Left forelimb (tissue), 1 donor: ENCODE data around the gene SF3B4.
"Not testable (repeated sequence)": the region's sequence is repeated elsewhere in the genome, so short reads cannot be mapped to it uniquely, and the experiment has no call there.

Experiments used
- DNase-seq: peaks from one replicate; pipeline ENCODE4 v3.0.0-alpha.2; 2018; ENCODE audit warnings: low spot score

The SF3B4 gene

GRCh38 chr1:149927563-149928400 is at the start of gene SF3B4:
TSS of gene SF3B4 (minus strand) at chr1:149927803. CDS start at chr1:149927759, 44 bp downstream.
- DNase-seq, result peak; percentile 96

- no peak for DNase-seq
Observed at GRCh38 chr1:149977345-149977744, 49.7 kb upstream of the SF3B4 start.

GRCh38 chr1:149972547-149972946 is 44.9 kb upstream of the SF3B4 start:
- no peak for DNase-seq

GRCh38 chr1:149967646-149968045 is 40.0 kb upstream of the SF3B4 start:
- no peak for DNase-seq

GRCh38 chr1:149967041-149967440 is 39.4 kb upstream of the SF3B4 start:
- DNase-seq, result no peak

GRCh38 chr1:149966405-149966804 is 38.8 kb upstream of the SF3B4 start:
- no peak for DNase-seq

GRCh38 chr1:149965440-149965839 is 37.8 kb upstream of the SF3B4 start:
- DNase-seq, result no peak

GRCh38 chr1:149963358-149963757 is 35.8 kb upstream of the SF3B4 start:
- no peak for DNase-seq

- no peak for DNase-seq
Observed at GRCh38 chr1:149962736-149963135, 35.1 kb upstream of the SF3B4 start.

GRCh38 chr1:149962039-149962647 is 34.5 kb upstream of the SF3B4 start:
- DNase-seq, result no peak

- not testable (repeated sequence) for DNase-seq
Observed at GRCh38 chr1:149957548-149957947, 29.9 kb upstream of the SF3B4 start.

GRCh38 chr1:149949911-149950310 is 22.3 kb upstream of the SF3B4 start:
- DNase-seq, result no peak

GRCh38 chr1:149945206-149945605 is 17.6 kb upstream of the SF3B4 start:
- no peak for DNase-seq

GRCh38 chr1:149942885-149943284 is 15.3 kb upstream of the SF3B4 start:
- DNase-seq, result no peak

GRCh38 chr1:149942207-149942606 is 14.6 kb upstream of the SF3B4 start:
- no peak for DNase-seq

- DNase-seq, result no peak
Observed at GRCh38 chr1:149940427-149940826, 12.8 kb upstream of the SF3B4 start.

GRCh38 chr1:149938668-149939003 is 11.0 kb upstream of the SF3B4 start:
- not testable (repeated sequence) for DNase-seq

GRCh38 chr1:149937759-149938158 is 10.2 kb upstream of the SF3B4 start:
- DNase-seq, result no peak

- no peak for DNase-seq
Observed at GRCh38 chr1:149936992-149937705, 9.5 kb upstream of the SF3B4 start.

- no peak for DNase-seq
Observed at GRCh38 chr1:149936170-149936991, 8.8 kb upstream of the SF3B4 start, which contains the start of gene MTMR11. TSS of gene MTMR11 (minus strand) at chr1:149936879. CDS start at chr1:149936647, 232 bp downstream.

GRCh38 chr1:149934356-149934755 is 6.8 kb upstream of the SF3B4 start:
- DNase-seq, result no peak

GRCh38 chr1:149933208-149933607 is 5.6 kb upstream of the SF3B4 start:
- DNase-seq, result no peak
